IgD-negative memory B cell (primary cell): ENCODE results near the gene EXOC3. TPM values are rescaled to one million over a fixed set of nuclear protein-coding genes. Genes with fewer than 3 reads are reported as not detected.

ENCODE experiments used
- H3K27ac Mint-ChIP-seq, 3 donors: one replicate each; pipeline ENCODE4 v1.8.0; 2020 to 2022; ENCODE audit warnings: mild to moderate bottlenecking in 3 of 3, mixed read lengths in 3 of 3, moderate library complexity in 1 of 3
- H3K27me3 Mint-ChIP-seq: one replicate; pipeline ENCODE4 v1.8.0; 2021; ENCODE audit warnings: mixed read lengths
- H3K36me3 Mint-ChIP-seq: one replicate; pipeline ENCODE4 v1.8.0; 2020; ENCODE audit warnings: mild to moderate bottlenecking, mixed read lengths
- H3K4me1 Mint-ChIP-seq, 3 donors: one replicate each; pipeline ENCODE4 v1.8.0; 2020 to 2022; ENCODE audit warnings: mixed read lengths in 3 of 3, mild to moderate bottlenecking in 1 of 3
- H3K4me3 Mint-ChIP-seq, 4 donors: one replicate each; pipeline ENCODE4 v1.8.0; 2020 to 2022; ENCODE audit warnings: mild to moderate bottlenecking in 4 of 4, mixed read lengths in 4 of 4, moderate library complexity in 3 of 4
- H3K9me3 Mint-ChIP-seq, 3 donors: one replicate each; pipeline ENCODE4 v1.8.0; 2020 to 2021; ENCODE audit warnings: mixed read lengths in 3 of 3, mild to moderate bottlenecking in 1 of 3
- polyA plus RNA-seq: library from polyadenylated mRNA; unstranded; fragments of 300-500 nt; fragmentation: Illumina TruSeq; gene quantifications from one replicate; pipeline ENCODE4 v1.2.3, GENCODE V29; 2021

EXOC3 gene
- polyA plus RNA-seq, 1 donor from 2014 or later, result 25.8 TPM

- Mint-ChIP-seq H3K9me3 (no peaks in the 10 kb centered on the region), H3K27ac (no peak overlapping the region), H3K27me3 (peaks cover 12% of the 10 kb centered on the region), H3K36me3 (no peaks in the 10 kb centered on the region), H3K4me3 (no peak overlapping the region), H3K4me1 (peaks cover 0 to 2% (median 0%) of the 10 kb centered on the region in 3 donors)
Observed at GRCh38 chr5:490116-491106, 47.4 kb downstream of the EXOC3 start.

GRCh38 chr5:491119-491855 is 48.3 kb downstream of the EXOC3 start:
- H3K36me3 Mint-ChIP-seq, result no peaks in the 10 kb centered on the region
- H3K4me3 Mint-ChIP-seq, result no peak overlapping the region
- H3K27ac Mint-ChIP-seq, result no peak overlapping the region
- H3K4me1 Mint-ChIP-seq, result no peaks in the 10 kb centered on the region
- no peaks in the 10 kb centered on the region for H3K9me3 Mint-ChIP-seq
- peaks cover 10% of the 10 kb centered on the region for H3K27me3 Mint-ChIP-seq

DNA sequence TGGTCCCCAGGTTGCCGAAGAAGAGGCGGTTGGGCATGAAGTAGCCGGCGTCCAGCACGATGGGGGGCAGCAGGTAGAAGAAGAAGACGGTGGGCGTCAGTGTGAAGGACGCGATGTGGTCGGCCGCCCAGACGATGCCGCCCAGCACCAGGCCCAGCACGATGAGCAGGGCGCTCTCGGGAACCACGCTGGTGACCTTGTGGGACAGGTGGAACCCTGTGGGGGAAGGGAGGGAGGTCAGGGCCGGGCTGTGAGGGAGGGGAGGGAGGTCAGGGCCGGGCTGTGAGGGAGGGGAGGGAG is 48.8 kb downstream of the EXOC3 start:
- Mint-ChIP-seq H3K4me3 (no peak overlapping the region), H3K36me3 (no peaks in the 10 kb centered on the region), H3K9me3 (no peaks in the 10 kb centered on the region), H3K27ac (no peak overlapping the region), H3K27me3 (peaks cover 12% of the 10 kb centered on the region), H3K4me1 (no peaks in the 10 kb centered on the region)

DNA sequence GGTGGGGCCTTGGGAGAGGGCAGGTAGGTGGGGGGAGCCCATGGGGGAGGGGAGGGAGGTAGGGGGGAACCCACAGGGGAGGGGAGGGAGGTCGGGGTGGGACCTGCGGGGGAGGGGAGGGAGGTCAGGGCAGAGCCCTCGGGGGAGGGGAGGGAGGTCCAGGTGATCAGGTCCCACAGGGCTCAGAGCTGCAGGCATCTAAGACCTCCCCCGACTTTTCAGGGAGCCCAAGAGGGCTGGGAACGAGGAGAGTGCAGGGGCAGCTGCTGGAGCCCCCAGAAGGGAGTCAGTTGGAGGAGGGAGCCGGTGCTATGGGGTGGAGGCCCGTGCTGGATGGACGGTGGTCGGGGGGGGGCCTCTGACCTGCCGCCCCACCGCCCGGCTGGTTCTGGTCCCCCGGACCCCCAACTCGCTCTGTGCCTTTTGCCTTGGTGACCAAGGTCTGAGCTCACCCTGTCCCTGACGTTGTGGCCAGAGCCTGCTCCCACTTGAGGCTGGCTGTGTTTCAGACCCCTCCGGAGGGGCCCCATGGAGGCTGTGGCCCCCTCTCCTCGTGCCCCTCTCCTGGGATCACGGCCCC is 49.4 kb downstream of the EXOC3 start:
- Mint-ChIP-seq H3K36me3 (no peaks in the 10 kb centered on the region), H3K27me3 (peaks cover 16% of the 10 kb centered on the region), H3K9me3 (no peaks in the 10 kb centered on the region), H3K4me1 (no peaks in the 10 kb centered on the region), H3K4me3 (no peak overlapping the region), H3K27ac (no peak overlapping the region)

DNA sequence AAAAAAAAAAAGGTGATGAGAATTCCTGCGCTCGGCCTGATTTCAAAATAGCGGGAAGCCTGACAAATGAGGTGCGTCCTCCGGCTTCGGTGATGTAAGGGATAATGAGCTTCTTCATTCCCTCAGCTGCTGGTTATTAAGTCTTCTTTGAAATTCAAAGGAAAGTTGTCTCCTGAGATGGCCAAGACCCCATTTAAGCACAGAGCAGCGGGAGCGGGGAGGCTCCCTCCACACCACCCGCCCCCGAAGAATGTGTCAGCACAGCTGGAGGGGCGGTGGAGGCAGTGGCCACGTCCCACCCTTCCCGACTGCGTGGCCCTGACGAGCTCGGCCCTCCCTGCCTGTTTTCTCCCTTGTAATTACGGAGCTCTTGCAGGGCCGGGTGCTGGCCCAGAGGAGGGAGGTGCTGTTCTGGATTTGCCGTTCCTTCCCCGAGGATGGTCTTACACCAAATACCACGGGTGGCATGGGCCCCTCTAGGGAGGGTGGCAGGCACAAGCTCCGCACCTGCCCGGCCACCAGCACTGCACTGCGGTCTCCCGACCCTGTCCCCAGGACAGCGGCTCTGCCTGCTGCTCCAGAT is 50.2 kb downstream of the EXOC3 start:
- Mint-ChIP-seq H3K9me3 (no peaks in the 10 kb centered on the region), H3K36me3 (no peaks in the 10 kb centered on the region), H3K27me3 (peaks cover 18% of the 10 kb centered on the region), H3K4me3 (no peak overlapping the region), H3K27ac (no peak overlapping the region), H3K4me1 (no peaks in the 10 kb centered on the region)

GRCh38 chr5:493758-494157 is 50.8 kb downstream of the EXOC3 start:
- H3K4me3 Mint-ChIP-seq, result no peak overlapping the region

GRCh38 chr5:494667-495255 is 51.8 kb downstream of the EXOC3 start:
- peak overlapping the region in 1 of 3 donors; percentile 26 for H3K27ac Mint-ChIP-seq
- H3K9me3 Mint-ChIP-seq, result no peaks in the 10 kb centered on the region
- H3K4me3 Mint-ChIP-seq, result no peak overlapping the region
- H3K4me1 Mint-ChIP-seq, result no peaks in the 10 kb centered on the region
- H3K27me3 Mint-ChIP-seq, result peaks cover 21% of the 10 kb centered on the region
- no peaks in the 10 kb centered on the region for H3K36me3 Mint-ChIP-seq

More at GRCh38 chr5:493758-494157, 50.8 kb downstream of the EXOC3 start:
- Mint-ChIP-seq H3K9me3 (no peaks in the 10 kb centered on the region), H3K27ac (no peak overlapping the region), H3K36me3 (no peaks in the 10 kb centered on the region), H3K27me3 (peaks cover 20% of the 10 kb centered on the region), H3K4me1 (no peaks in the 10 kb centered on the region)

DNA sequence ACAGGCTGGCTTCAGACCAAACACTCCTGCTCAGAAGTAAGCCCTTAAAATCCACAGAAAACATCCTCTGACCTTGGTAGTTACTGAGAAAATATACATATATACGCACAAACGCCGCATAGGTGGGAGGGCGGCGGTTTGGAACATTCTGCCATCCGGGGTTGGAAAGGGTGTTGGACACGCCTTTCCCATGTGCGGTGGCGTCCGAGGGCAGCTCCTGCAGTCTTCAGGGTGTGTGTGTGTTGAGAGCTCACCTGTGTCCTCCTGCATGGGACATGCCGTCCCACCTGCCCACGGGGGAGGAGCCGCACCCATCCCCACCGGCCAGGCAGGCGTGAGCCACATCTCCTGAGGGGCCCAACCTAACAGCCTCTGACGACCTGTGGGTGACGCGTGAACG is 53.1 kb downstream of the EXOC3 start:
- no peak overlapping the region for H3K4me3 Mint-ChIP-seq
- peaks cover 16% of the 10 kb centered on the region for H3K27me3 Mint-ChIP-seq
- no peaks in the 10 kb centered on the region for H3K4me1 Mint-ChIP-seq
- no peaks in the 10 kb centered on the region for H3K36me3 Mint-ChIP-seq
- no peaks in the 10 kb centered on the region for H3K9me3 Mint-ChIP-seq
- H3K27ac Mint-ChIP-seq, result no peak overlapping the region

DNA sequence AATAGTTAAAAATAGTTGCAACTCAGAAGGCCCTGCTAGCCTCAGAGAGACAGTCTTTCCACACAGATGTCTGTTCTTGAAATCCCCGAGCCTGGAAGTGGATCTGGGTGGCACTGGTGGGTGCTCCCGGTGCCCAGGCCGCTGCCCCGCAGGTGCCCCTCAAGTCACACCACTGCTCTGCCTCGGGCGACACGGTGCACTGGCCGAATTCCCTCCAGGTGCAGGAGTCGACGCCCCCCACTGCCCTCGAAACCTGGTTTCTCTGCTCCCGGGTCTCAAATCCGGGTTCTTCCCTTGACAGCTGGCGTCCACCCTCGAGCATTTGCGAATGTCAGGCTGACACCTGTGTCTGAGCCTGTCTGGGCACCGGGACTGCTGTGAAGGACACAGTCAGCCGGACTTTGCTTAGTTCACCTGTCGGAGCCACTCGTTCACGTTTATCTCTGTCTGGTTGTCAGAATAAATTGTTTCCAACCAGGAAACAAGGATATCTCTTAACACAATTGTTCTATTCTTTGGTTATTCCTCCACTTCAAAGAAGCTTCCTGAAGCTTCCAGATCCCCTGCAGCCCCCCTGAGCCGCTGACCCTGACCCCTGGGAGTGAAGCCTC is 54.2 kb downstream of the EXOC3 start:
- H3K27me3 Mint-ChIP-seq, result peaks cover 20% of the 10 kb centered on the region
- no peak overlapping the region for H3K27ac Mint-ChIP-seq
- H3K36me3 Mint-ChIP-seq, result no peaks in the 10 kb centered on the region
- no peaks in the 10 kb centered on the region for H3K9me3 Mint-ChIP-seq
- no peaks in the 10 kb centered on the region for H3K4me1 Mint-ChIP-seq
- no peak overlapping the region for H3K4me3 Mint-ChIP-seq

GRCh38 chr5:497871-498509 is 55.0 kb downstream of the EXOC3 start:
- no peak overlapping the region for H3K27ac Mint-ChIP-seq

DNA sequence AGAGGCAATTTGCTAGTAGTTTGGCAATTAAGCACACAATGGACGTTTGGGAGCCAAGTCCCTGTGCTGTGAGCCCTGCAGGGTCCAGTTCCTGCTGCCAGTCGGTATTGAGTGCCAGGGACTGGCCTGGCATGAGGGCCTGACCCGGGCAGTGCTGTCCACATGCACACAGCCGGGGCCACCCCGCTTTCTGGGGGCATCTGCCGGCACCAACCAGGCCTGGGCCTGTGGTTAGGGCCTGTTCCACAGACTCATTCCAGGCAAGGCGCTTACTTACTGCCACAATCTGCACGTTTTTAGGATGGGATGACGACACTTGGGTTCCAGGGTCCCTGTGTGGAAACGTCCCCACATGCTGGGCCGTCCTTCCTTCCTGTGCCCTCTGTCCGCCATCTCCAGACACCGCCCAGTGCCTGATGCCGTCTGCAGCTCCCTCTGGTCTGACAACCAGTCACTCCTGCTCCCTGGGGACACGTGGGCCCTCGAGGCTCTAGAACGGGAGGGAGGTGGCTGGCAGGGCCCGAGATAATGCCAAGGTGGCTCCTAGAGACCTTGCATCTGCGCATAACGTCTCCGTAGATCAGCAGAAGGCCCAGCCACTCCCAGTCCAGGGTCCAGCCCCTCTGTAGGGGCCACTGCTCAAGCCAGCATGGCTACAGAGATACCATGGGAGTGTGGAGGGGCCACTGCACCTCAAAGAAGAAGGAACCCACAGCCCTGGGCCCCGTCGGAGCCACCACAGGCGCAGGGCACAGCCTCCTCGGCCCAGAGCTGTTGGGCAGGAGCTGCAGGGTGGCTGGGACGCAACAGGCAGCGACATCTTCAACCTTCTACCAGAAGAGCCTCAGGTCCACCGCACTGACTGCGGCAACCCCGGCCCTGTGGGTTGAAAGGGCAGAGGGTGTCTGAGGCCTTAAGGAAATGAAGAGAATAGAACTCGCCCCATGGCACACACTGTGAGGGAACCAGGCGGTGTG is 56.5 kb downstream of the EXOC3 start:
- Mint-ChIP-seq H3K4me1 (peaks cover 0 to 2% (median 0%) of the 10 kb centered on the region in 3 donors), H3K27ac (no peak overlapping the region), H3K36me3 (no peaks in the 10 kb centered on the region), H3K27me3 (peaks cover 26% of the 10 kb centered on the region), H3K4me3 (no peak overlapping the region), H3K9me3 (peaks cover 0 to 3% (median 0%) of the 10 kb centered on the region in 3 donors)

More at GRCh38 chr5:497871-498509, 55.0 kb downstream of the EXOC3 start:
- Mint-ChIP-seq H3K4me3 (no peak overlapping the region), H3K9me3 (peaks cover 0 to 1% (median 0%) of the 10 kb centered on the region in 3 donors), H3K36me3 (no peaks in the 10 kb centered on the region), H3K27me3 (peaks cover 21% of the 10 kb centered on the region), H3K4me1 (no peaks in the 10 kb centered on the region)

DNA sequence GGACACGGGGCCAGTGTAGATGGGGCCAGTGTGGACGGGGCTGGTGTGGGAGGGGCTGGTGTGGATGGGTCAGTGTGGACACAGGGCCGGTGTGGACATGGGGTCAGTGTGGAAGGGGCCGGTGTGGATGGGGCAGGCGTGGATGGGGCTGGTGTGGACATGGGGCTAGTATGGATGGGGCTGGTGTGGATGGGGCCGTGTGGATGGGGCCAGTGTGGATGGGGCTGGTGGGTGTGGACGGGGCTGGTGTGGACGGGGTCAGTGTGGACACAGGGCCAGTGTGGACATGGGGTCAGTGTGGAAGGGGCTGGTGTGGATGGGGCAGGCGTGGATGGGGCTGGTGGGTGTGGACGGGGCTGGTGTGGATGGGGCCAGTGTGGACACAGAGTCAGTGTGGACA is 57.5 kb downstream of the EXOC3 start:
- H3K4me1 Mint-ChIP-seq, result peaks cover 0 to 2% (median 0%) of the 10 kb centered on the region in 3 donors
- H3K36me3 Mint-ChIP-seq, result no peaks in the 10 kb centered on the region
- H3K27me3 Mint-ChIP-seq, result peaks cover 26% of the 10 kb centered on the region
- H3K9me3 Mint-ChIP-seq, result peaks cover 0 to 3% (median 0%) of the 10 kb centered on the region in 3 donors
- H3K27ac Mint-ChIP-seq, result no peak overlapping the region
- H3K4me3 Mint-ChIP-seq, result no peak overlapping the region
